ENCODE results near the gene SCFD2.
"Not testable (repeated sequence)": the region's sequence is repeated elsewhere in the genome, so short reads cannot be mapped to it uniquely, and the experiment has no call there.

Gene SCFD2

DNA sequence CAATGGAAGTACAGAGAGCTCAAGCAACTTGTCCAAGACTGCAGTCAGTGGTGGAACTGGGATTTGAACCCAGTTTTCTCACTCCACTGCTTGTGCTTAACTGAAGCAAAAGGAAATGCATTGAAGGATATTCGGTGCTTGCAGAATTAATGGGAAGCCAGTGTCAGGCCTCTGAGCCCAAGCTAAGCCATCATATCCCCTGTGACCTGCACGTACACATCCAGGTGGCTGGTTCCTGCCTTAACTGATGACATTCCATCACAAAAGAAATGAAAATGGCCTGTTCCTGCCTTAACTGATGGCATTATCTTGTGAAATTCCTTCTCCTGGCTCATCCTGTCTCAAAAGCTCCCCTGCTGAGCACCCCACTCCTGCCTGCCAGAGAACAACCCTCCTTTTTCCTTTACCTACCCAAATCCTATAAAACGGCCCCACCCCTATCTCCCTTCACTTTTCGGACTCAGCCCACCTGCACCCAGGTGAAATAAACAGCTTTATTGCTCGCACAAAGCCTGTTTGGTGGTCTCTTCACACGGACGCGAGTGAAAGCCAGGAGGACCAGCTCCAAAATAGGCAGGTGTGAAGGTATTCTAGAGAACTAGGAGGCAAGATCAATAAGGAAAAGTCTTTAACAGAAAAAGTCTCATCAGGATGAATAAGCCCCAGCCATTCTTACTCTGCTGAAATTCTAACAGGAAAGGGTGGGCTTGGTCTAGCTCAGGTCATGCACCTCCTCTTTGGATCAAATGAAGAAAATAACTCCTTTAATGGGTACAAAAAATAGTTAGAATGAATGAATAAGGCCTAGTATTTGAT is 531.0 kb downstream of the SCFD2 start:
- not testable (repeated sequence) for H3K9me3 ChIP-seq (ENCODE audit: low read length); H3K27me3 ChIP-seq (ENCODE audit: insufficient read depth, low read length); H3K4me3 ChIP-seq (ENCODE audit: low read length)

DNA sequence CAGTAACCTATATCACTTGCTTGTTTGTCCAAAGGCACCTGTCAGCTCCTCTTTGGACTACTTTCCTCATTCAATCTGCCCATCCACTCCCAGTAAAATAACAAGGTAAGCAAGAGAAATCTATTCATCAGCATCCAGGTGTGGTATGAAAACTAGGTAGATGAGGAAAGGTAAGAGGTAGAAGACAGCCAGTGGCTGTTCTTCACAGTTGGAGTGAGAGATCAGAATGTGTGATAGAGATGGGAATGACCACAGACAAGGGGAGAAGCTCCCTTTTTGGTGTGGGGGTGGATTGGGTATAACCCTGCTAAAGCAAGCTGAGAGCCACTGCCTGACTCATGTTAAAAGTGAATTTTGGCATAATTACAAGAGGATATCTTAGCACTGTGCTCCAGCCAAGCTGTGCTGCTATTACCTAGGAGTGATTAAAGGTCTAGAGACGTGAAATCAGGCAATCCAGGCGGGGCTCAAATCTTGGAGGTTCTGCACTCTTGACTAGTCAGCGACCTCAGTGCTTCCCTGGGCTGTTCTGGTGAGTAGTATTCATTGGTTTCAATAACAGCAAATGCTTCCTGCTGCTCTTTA is 531.8 kb downstream of the SCFD2 start:
- Histone ChIP-seq H3K27me3 (ENCODE audit: insufficient read depth, low read length) (no peaks in the 10 kb centered on the region), H3K9me3 (ENCODE audit: low read length) (no peaks in the 10 kb centered on the region), H3K36me3 (ENCODE audit: insufficient read depth, low read length) (no peaks in the 10 kb centered on the region), H2AFZ (ENCODE audit: low read depth, low read length) (no peak overlapping the region), H3K4me3 (ENCODE audit: low read length) (no peak overlapping the region), H3K4me1 (ENCODE audit: insufficient read depth, low read length) (no peaks in the 10 kb centered on the region)

More for the DNA sequence above, 531.0 kb downstream of the SCFD2 start:
- not testable (repeated sequence) for H3K36me3 ChIP-seq (ENCODE audit: insufficient read depth, low read length); H3K4me1 ChIP-seq (ENCODE audit: insufficient read depth, low read length); H2AFZ ChIP-seq (ENCODE audit: low read depth, low read length)

DNA sequence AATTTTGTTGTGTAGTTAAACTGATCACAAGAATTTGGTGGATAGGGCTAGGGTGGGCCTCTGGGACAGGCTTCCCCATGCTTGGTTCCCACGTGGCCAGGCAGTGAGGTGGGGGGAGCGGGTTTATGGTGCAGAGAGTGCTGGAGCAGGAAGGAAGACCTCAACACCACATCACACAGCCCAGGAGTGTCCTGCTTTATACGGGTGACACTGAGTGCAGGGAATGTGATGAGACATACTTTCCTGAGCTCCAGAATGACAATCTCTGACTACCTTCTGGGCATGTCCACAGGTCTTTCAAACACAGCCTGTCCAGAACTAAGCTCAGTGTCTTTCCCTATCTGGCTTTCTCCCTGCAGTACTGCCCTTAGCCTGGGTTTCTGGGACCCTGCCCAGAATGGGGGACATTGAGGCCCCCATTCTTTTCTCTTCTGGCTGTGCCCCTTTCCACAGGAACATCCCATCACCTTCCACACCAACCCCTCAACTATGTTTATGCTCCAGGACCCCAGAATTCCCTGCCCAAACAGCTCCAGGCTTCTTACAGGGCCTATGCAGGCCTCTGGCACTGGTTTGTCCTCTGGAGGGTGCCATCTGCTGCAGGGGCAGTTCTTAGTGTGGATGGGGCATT is 540.3 kb downstream of the SCFD2 start:
- Histone ChIP-seq H3K4me3 (ENCODE audit: low read length) (no peak overlapping the region), H3K9me3 (ENCODE audit: low read length) (no peaks in the 10 kb centered on the region), H3K4me1 (ENCODE audit: insufficient read depth, low read length) (peaks cover 14% of the 10 kb centered on the region), H3K36me3 (ENCODE audit: insufficient read depth, low read length) (no peaks in the 10 kb centered on the region), H2AFZ (ENCODE audit: low read depth, low read length) (no peak overlapping the region), H3K27me3 (ENCODE audit: insufficient read depth, low read length) (no peaks in the 10 kb centered on the region)

DNA sequence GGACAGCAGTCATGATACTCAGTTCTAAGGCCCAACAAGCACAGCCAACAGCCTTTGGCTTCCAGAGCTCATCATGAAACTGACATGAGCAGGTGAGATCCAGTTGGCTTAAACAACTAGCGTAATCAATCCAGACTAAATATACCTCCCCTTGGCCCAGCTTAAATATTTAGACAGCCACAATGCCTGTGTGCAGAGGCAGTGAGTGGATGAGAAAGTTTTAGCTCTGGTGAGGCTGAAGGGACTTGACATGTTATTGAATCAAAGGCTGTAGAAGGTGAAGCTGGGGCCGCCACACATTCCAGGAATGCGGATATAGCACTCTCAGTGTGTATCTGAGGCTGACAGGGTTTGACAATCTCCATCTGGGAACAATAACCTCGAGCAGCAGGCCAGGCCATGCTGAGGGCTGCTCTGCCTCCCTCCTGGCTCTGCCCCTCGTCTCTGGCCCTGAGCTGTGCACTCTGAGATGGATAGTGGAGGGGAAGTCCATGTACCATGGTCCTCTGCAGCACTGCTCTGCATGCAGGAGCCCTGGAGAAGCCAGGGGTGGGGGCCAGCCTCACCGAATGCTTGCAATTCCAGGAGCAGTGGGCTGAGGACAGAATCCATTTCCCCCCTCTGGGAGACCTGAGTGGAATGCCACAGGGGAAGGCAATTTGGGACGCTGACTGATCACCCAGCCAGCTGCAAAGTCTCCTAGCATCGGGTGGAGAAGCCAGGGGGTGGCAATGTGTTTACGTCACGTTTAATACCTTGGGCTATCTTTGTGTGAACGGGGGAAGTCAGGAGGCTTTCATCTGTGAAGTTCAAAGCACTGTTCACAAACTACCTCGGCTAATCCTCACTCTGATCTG is 541.0 kb downstream of the SCFD2 start:
- Histone ChIP-seq H3K4me3 (ENCODE audit: low read length) (no peak overlapping the region), H3K4me1 (ENCODE audit: insufficient read depth, low read length) (peaks cover 14% of the 10 kb centered on the region)

DNA sequence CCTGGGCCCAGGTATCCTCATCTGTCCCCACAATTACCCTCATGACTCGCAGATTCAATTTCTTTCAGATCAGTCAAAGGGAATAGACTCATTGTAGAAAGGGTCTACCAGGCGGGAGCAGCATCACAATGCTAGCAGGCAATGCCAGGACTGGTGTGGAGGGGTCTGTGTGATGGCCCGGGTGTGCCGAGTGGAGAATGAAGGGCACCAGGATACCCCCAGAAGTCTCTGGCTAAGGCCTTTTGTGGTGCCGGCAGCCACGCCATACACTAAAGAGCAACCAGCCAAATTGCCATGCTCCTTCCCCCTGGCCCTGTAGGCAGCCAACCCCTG is 541.6 kb downstream of the SCFD2 start:
- peaks cover 14% of the 10 kb centered on the region for H3K4me1 ChIP-seq (ENCODE audit: insufficient read depth, low read length)
- H3K27me3 ChIP-seq (ENCODE audit: insufficient read depth, low read length): no peaks in the 10 kb centered on the region
- no peaks in the 10 kb centered on the region for H3K36me3 ChIP-seq (ENCODE audit: insufficient read depth, low read length)
- H3K4me3 ChIP-seq (ENCODE audit: low read length): no peak overlapping the region
- no peak overlapping the region for H2AFZ ChIP-seq (ENCODE audit: low read depth, low read length)
- H3K9me3 ChIP-seq (ENCODE audit: low read length): no peaks in the 10 kb centered on the region

More for the DNA sequence above, 541.0 kb downstream of the SCFD2 start:
- no peaks in the 10 kb centered on the region for H3K36me3 ChIP-seq (ENCODE audit: insufficient read depth, low read length)
- no peaks in the 10 kb centered on the region for H3K27me3 ChIP-seq (ENCODE audit: insufficient read depth, low read length)
- no peaks in the 10 kb centered on the region for H3K9me3 ChIP-seq (ENCODE audit: low read length)
- no peak overlapping the region for H2AFZ ChIP-seq (ENCODE audit: low read depth, low read length)

DNA sequence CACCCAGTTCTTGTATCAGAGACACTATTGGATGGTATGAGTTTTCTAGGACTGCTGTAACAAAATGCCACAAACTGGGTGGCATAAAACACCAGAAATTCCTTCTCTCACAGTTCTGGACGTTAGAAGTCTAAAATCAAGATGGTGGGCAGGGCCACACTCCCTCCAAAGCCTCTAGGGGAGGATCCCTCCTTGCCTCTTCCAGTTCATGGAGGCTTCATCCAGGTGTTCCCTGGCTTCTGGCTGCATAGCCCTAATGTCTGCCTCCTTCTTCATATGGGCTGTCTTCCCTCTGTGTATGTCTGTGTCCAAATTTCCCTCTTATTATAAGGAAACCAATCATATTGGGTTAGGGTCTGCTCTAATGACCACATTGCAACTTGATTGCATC is 542.2 kb downstream of the SCFD2 start:
- Histone ChIP-seq H3K36me3 (ENCODE audit: insufficient read depth, low read length) (no peaks in the 10 kb centered on the region), H3K9me3 (ENCODE audit: low read length) (no peaks in the 10 kb centered on the region), H3K4me3 (ENCODE audit: low read length) (no peak overlapping the region), H3K27me3 (ENCODE audit: insufficient read depth, low read length) (no peaks in the 10 kb centered on the region), H2AFZ (ENCODE audit: low read depth, low read length) (no peak overlapping the region), H3K4me1 (ENCODE audit: insufficient read depth, low read length) (peaks cover 14% of the 10 kb centered on the region)
